ENCODE data around the gene RAB24. TPM values are rescaled to one million over a fixed set of nuclear protein-coding genes. Genes with fewer than 3 reads are reported as not detected.

The RAB24 gene
- total RNA-seq, 4 donors from 2014 or later: 52.2 to 98.5 (median 73.7) TPM

GRCh38 chr5:177314376-177315342 lies 11.1 kb upstream of the RAB24 start:
- intact Hi-C loops (cut with DNase I; ENCODE audit: low total_unique reads): loop anchor here (10.0 kb wide), 1 partner anchor 140 kb away; no protein-coding TSS in a partner anchor
- TF ChIP-seq POLR2A (IDR thresholded peaks at IDR 0.05): no peak
- TF ChIP-seq, protein P1, sequence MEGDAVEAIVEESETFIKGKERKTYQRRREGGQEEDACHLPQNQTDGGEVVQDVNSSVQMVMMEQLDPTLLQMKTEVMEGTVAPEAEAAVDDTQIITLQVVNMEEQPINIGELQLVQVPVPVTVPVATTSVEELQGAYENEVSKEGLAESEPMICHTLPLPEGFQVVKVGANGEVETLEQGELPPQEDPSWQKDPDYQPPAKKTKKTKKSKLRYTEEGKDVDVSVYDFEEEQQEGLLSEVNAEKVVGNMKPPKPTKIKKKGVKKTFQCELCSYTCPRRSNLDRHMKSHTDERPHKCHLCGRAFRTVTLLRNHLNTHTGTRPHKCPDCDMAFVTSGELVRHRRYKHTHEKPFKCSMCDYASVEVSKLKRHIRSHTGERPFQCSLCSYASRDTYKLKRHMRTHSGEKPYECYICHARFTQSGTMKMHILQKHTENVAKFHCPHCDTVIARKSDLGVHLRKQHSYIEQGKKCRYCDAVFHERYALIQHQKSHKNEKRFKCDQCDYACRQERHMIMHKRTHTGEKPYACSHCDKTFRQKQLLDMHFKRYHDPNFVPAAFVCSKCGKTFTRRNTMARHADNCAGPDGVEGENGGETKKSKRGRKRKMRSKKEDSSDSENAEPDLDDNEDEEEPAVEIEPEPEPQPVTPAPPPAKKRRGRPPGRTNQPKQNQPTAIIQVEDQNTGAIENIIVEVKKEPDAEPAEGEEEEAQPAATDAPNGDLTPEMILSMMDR (IDR thresholded peaks at IDR 0.05): no peak
- 89 to 92% methylated on average over 15 to 17 of the region's 18 CpGs for WGBS, 2 donors
- no peak for DNase-seq (ENCODE audit: low spot score in 2 of 2)
- no peak overlapping the region for H3K4me3 ChIP-seq (ENCODE audit: low read depth, poor library complexity, severe bottlenecking)

GRCh38 chr5:177313561-177314259 lies 10.2 kb upstream of the RAB24 start:
- no peak for DNase-seq (ENCODE audit: low spot score in 2 of 2)
- WGBS, 2 donors: 93 to 95% methylated on average over 15 of the region's 15 CpGs
- intact Hi-C loops (cut with DNase I; ENCODE audit: low total_unique reads): loop anchor here (10.0 kb wide), 1 partner anchor 141 kb away; no protein-coding TSS in a partner anchor
- no peak overlapping the region for H3K4me3 ChIP-seq (ENCODE audit: low read depth, poor library complexity, severe bottlenecking)
- TF ChIP-seq POLR2A (IDR thresholded peaks at IDR 0.05): no peak
- TF ChIP-seq, protein P1 (IDR thresholded peaks at IDR 0.05): no peak

DNA sequence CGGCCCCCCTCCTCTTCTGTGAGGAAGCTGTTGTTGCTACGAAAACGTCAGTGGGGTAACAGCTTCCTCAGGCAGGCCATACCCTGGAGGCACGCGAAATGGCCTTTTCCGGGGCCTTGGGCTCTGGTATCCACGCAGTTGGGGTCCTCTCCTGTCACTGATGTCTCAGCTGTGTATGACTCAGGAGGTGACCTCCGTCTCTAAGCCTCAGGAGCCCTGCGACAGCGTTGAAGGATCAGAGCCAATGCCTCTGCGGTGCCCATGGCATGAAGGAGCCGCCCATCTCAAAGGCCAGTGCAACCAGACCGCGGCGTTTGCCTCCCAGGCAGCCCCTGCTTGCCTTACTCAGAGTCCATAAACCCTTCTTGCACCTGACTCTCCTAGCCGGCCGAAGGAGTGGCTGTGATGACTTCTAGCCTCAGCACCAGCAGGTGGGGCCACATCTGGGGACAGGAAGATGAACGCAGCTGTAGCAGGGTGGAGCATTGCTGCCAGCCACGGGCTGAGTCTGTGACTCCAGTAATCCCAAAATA lies 9.2 kb upstream of the RAB24 start:
- intact Hi-C loops (cut with DNase I; ENCODE audit: low total_unique reads): loop anchor here (10.0 kb wide), 1 partner anchor 142 kb away; no protein-coding TSS in a partner anchor
- WGBS, 2 donors: 1 to 10% methylated on average over 18 to 19 of the region's 19 CpGs
- DNase-seq (ENCODE audit: low spot score in 2 of 2): no peak
- no peak overlapping the region for H3K4me3 ChIP-seq (ENCODE audit: low read depth, poor library complexity, severe bottlenecking)
- TF ChIP-seq, protein P1 (IDR thresholded peaks at IDR 0.05): no peak
- TF ChIP-seq POLR2A (IDR thresholded peaks at IDR 0.05): no peak

DNA sequence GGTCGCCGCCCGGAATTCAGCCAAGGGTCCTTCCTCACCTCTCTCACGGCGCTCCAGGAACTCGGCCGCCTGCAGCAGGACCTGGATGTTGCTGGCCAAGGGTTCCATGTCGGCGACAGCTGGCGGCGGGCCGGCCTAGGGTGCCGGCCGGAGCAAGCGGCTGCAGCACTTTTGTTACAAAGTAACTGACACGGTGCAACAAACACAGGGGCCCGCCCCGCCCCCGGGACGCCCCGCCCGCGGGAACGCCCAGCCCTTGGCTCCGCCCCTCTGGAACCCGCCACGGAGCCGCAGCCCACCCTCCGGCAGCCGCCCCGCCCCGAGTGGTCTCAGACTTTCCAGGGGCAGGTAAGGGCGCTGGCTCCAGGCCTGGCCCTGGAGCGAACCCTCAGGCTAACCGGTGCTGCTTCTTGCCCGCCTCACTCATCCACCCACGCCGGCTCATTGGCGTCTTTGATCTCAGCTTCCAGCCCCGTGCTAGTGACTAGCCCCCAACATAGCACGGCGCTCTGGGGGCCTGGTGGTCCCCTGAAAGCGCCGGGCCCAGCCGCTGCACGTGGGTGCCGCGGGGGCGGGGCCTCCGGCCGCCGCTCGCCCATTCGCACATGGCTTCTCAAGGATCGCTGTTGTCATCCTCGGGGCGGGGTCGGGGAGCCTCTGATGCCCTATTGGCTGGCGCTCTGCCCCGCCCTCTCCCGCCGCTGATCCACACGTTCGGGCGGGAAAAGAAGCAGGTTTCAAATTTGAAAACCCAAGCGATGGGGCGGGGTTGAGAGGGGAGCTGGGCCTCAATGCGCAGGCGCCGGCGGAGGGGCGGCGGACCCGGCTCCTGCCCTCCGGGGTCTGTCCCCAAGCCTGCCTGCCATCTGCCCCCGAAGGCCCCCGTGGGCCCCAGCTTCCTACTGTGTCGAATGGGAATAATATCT lies 8.5 kb upstream of the RAB24 start, which contains the start of gene MXD3:
Gene MXD3 (minus strand): TSS at position 176 of the 926 bp plus-strand sequence. CDS start 68 bp downstream, at position 108.
- intact Hi-C loops (cut with DNase I; ENCODE audit: low total_unique reads): loop anchor here (10.0 kb wide), 1 partner anchor 143 kb away; no protein-coding TSS in a partner anchor
- TF ChIP-seq, protein P1 (IDR thresholded peaks at IDR 0.05): no peak
- TF ChIP-seq POLR2A (IDR thresholded peaks at IDR 0.05): no peak
- 1% methylated on average over 19 to 45 of the region's 78 CpGs for WGBS, 2 donors
- peak within 1 kb of the TSS; percentile 34 for H3K4me3 ChIP-seq (ENCODE audit: low read depth, poor library complexity, severe bottlenecking)
- DNase-seq (ENCODE audit: low spot score in 2 of 2): peak; percentile 96 to 99

GRCh38 chr5:177311392-177311722 lies 7.8 kb upstream of the RAB24 start:
- no peak for TF ChIP-seq POLR2A (IDR thresholded peaks at IDR 0.05)
- TF ChIP-seq, protein P1 (IDR thresholded peaks at IDR 0.05): no peak
- intact Hi-C loops (cut with DNase I; ENCODE audit: low total_unique reads): loop anchor here (10.0 kb wide), 1 partner anchor 143 kb away; no protein-coding TSS in a partner anchor
- WGBS, 2 donors: 0 to 7% methylated on average over 7 to 17 of the region's 23 CpGs
- DNase-seq (ENCODE audit: low spot score in 2 of 2): peak in 1 of 2 donors; percentile 85
- H3K4me3 ChIP-seq (ENCODE audit: low read depth, poor library complexity, severe bottlenecking): peak overlapping the region; percentile 34
